NB4 (cell line): Measurements from ENCODE around the gene NR6A1.

Experiments
- CTCF ChIP-seq: IDR thresholded peaks from one replicate; pipeline ENCODE4 v1.5.1; 2012; ENCODE audit warnings: low read depth, low read length
- MAX ChIP-seq: IDR thresholded peaks from 2 replicates; pipeline ENCODE4 v1.6.1; 2011; ENCODE audit warnings: low read depth, low read length
- MYC ChIP-seq: IDR thresholded peaks from 2 replicates; pipeline ENCODE4 v1.6.1; 2011; ENCODE audit warnings: low read depth, low read length
- POLR2A ChIP-seq: IDR thresholded peaks from 2 replicates; pipeline ENCODE4 v1.6.1; 2011; ENCODE audit warnings: mild to moderate bottlenecking; ENCODE audit not compliant: insufficient read length; ENCODE audit errors: extremely low read depth

GRCh38 chr9:124590889-124591641, 180.0 kb downstream of the NR6A1 start:
- TF ChIP-seq CTCF, result no peak
- TF ChIP-seq POLR2A, result no peak
- TF ChIP-seq MYC, result no peak
- TF ChIP-seq MAX, result no peak
